Measurements from ENCODE around the gene TSPOAP1.

- TF ChIP-seq CTCF (IDR thresholded peaks at IDR 0.05) (no peak), POLR2A (IDR thresholded peaks at IDR 0.05) (no peak), POLR2AphosphoS5 (IDR thresholded peaks at IDR 0.05; ENCODE audit: insufficient read depth in 1 of 2, low read depth in 1 of 2) (no peak)
Observed at GRCh38 chr17:58318065-58318481, 10.5 kb downstream of the TSPOAP1 start.
